Panc1 (cell line): ENCODE results near the gene KLK7. TPM values are rescaled to one million over a fixed set of nuclear protein-coding genes. Genes with fewer than 3 reads are reported as not detected.

Source experiments
- ATAC-seq: fragments of 200-7000 bp; cut with Tn5 transposase; 2 replicates; pipeline ENCODE4 v1.9.1; 2020; ENCODE audit warnings: mild to moderate bottlenecking, moderate library complexity
- BruUV-seq: library from RNA; stranded (reverse); fragments of 400-500 nt; replicated peaks from 2 replicates; lab custom pipeline; 2021; lab: Mats Ljungman, UMichigan
- CTCF ChIA-PET: fragments of 300-600 bp; sonication (Branson Sonifier 250); formaldehyde crosslinking; loops from one replicate; lab custom pipeline; 2022; ENCODE audit warnings: antibody characterized with exemption; lab: Charles Lee
- POLR2A ChIA-PET: fragments of 300-600 bp; sonication (Branson Sonifier 250); formaldehyde crosslinking; loops from one replicate; lab custom pipeline; 2022; ENCODE audit warnings: antibody characterized with exemption; lab: Charles Lee
- DNase-seq: peaks from one replicate; pipeline ENCODE4 v3.0.0-alpha.2; 2010; ENCODE audit warnings: low read depth, low spot score
- H3K27ac ChIP-seq: 2 replicates; pipeline ENCODE4 v1.5.1; 2011; ENCODE audit warnings: mild to moderate bottlenecking, low read length, inconsistent platforms
- H3K27me3 ChIP-seq: fragments of 200-500 bp; sonication (Bioruptor generic); 2 replicates; pipeline ENCODE4 v1.6.0; 2014; ENCODE audit warnings: low read length, inconsistent platforms; ENCODE audit not compliant: control insufficient read depth, insufficient read depth
- H3K36me3 ChIP-seq: fragments of 200-500 bp; sonication (Bioruptor generic); 2 replicates; pipeline ENCODE4 v1.5.1; 2014; ENCODE audit warnings: inconsistent platforms, mild to moderate bottlenecking, low read length, moderate library complexity; ENCODE audit not compliant: control insufficient read depth, insufficient read depth
- H3K4me1 ChIP-seq: 2 replicates; pipeline ENCODE4 v1.5.1; 2011; ENCODE audit warnings: inconsistent platforms, mild to moderate bottlenecking, low read length, moderate library complexity; ENCODE audit not compliant: control insufficient read depth, insufficient read depth
- H3K4me3 ChIP-seq, 2 experiments: 2 replicates each; pipeline ENCODE4 v1.5.1; 2011 to 2012; ENCODE audit warnings: low read depth in 2 of 2, low read length in 2 of 2, mild to moderate bottlenecking in 2 of 2, inconsistent platforms in 1 of 2, moderate library complexity in 1 of 2
- H3K9me3 ChIP-seq: fragments of 200-500 bp; sonication (Bioruptor generic); 2 replicates; pipeline ENCODE4 v1.5.1; 2014; ENCODE audit warnings: low read depth, mild to moderate bottlenecking, inconsistent platforms, low read length, moderate library complexity; ENCODE audit not compliant: control insufficient read depth, insufficient read depth
- POLR2AphosphoS5 ChIP-seq: IDR thresholded peaks from 2 replicates; pipeline ENCODE4 v1.6.1; 2012; ENCODE audit warnings: mild to moderate bottlenecking, low read depth, low read length, moderate library complexity
- SIN3A ChIP-seq: IDR thresholded peaks from 2 replicates; pipeline ENCODE4 v1.6.1; 2012; ENCODE audit warnings: low read depth, mild to moderate bottlenecking, low read length, moderate library complexity, borderline replicate concordance; ENCODE audit not compliant: insufficient read depth
- TCF7L2 ChIP-seq: IDR thresholded peaks from 2 replicates; pipeline ENCODE4 v1.6.1; 2011; ENCODE audit warnings: mild to moderate bottlenecking, low read depth, low read length, inconsistent platforms
- in situ Hi-C: cut with HindIII; loops from 2 replicates; pipeline ENCODE4 v1.10.0; 2016; ENCODE audit warnings: low sequenced_read_pairs, low pct_unique_long_range_greater_than_20kb
- intact Hi-C: fragments of 100-400 bp; cut with micrococcal nuclease; formaldehyde crosslinking; loops from one replicate; pipeline ENCODE4 v1.10.0; 2022; ENCODE audit not compliant: unreplicated experiment
- total RNA-seq: library from RNA; stranded (reverse); gene quantifications from one replicate; pipeline ENCODE4 v1.2.1, GENCODE V29; 2021; ENCODE audit not compliant: unreplicated experiment
- TF ChIP-seq, protein P1 (sequence below), 2 experiments: IDR thresholded peaks; 2 replicates each; pipeline ENCODE4 v1.6.1; 2011 to 2012; ENCODE audit warnings: low read depth in 2 of 2, control low read depth in 1 of 2, low read length in 1 of 2, mild to moderate bottlenecking in 1 of 2, moderate library complexity in 1 of 2; ENCODE audit not compliant: insufficient read depth in 1 of 2
- TF ChIP-seq, protein P2 (sequence below): fragments of 450-650 bp; IDR thresholded peaks from 2 replicates; pipeline ENCODE4 v1.5.1; 2017; ENCODE audit warnings: mild to moderate bottlenecking

The KLK7 gene
- total RNA-seq, 1 experiment from 2014 or later: not detected

DNA sequence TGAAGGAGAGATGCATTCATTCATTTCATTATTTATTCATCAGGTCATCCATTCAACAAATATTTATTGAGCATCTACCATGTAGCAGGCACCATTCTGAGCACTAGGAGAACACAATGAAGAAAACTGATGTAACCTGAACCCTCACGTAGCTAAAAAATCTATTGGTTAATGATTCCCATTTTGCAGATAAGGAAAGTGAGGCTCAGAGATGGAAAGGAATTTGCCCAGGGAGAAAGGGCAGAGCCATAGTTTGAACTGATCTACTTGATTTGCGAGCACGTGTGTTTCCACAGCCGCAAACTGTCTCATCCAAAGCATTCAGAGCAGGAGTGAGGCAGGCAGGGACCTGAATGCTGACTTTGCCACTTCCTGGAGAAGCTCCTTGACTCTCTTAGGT, 15.0 kb upstream of the KLK7 start:
- in situ Hi-C loops: no loop called here
- ChIA-PET CTCF (no interaction called here), POLR2A (no interaction called here)

DNA sequence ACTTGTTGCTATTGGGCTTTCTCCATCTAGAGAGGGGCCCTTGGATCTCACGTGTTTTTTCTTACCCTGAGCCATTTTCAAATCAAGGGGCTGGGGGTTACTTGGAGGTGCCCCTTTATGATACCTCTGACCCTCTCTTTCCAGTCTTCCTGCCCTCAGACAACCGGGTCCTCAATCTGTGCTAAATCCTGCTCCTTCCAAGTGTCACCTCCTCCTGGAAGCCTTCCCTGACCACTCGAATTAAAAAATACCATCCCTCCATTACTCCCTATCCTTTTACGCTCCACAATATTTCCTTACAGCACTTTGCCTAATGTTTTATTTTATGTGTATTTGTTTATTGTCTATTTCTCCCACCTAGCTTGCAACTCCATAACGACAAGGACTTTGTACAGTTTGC, 14.3 kb upstream of the KLK7 start:
- no peak for DNase-seq
- H3K27me3 ChIP-seq: no peaks in the 10 kb centered on the region
- no peaks in the 10 kb centered on the region for H3K36me3 ChIP-seq
- no peaks in the 10 kb centered on the region for H3K9me3 ChIP-seq
- H3K4me1 ChIP-seq: no peaks in the 10 kb centered on the region
- TF ChIP-seq, protein P1, sequence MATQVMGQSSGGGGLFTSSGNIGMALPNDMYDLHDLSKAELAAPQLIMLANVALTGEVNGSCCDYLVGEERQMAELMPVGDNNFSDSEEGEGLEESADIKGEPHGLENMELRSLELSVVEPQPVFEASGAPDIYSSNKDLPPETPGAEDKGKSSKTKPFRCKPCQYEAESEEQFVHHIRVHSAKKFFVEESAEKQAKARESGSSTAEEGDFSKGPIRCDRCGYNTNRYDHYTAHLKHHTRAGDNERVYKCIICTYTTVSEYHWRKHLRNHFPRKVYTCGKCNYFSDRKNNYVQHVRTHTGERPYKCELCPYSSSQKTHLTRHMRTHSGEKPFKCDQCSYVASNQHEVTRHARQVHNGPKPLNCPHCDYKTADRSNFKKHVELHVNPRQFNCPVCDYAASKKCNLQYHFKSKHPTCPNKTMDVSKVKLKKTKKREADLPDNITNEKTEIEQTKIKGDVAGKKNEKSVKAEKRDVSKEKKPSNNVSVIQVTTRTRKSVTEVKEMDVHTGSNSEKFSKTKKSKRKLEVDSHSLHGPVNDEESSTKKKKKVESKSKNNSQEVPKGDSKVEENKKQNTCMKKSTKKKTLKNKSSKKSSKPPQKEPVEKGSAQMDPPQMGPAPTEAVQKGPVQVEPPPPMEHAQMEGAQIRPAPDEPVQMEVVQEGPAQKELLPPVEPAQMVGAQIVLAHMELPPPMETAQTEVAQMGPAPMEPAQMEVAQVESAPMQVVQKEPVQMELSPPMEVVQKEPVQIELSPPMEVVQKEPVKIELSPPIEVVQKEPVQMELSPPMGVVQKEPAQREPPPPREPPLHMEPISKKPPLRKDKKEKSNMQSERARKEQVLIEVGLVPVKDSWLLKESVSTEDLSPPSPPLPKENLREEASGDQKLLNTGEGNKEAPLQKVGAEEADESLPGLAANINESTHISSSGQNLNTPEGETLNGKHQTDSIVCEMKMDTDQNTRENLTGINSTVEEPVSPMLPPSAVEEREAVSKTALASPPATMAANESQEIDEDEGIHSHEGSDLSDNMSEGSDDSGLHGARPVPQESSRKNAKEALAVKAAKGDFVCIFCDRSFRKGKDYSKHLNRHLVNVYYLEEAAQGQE (IDR thresholded peaks at IDR 0.05; ENCODE audit: insufficient read depth in 1 of 2, low read depth in 2 of 2, low read length in 1 of 2): no peak
- TF ChIP-seq, protein P2, sequence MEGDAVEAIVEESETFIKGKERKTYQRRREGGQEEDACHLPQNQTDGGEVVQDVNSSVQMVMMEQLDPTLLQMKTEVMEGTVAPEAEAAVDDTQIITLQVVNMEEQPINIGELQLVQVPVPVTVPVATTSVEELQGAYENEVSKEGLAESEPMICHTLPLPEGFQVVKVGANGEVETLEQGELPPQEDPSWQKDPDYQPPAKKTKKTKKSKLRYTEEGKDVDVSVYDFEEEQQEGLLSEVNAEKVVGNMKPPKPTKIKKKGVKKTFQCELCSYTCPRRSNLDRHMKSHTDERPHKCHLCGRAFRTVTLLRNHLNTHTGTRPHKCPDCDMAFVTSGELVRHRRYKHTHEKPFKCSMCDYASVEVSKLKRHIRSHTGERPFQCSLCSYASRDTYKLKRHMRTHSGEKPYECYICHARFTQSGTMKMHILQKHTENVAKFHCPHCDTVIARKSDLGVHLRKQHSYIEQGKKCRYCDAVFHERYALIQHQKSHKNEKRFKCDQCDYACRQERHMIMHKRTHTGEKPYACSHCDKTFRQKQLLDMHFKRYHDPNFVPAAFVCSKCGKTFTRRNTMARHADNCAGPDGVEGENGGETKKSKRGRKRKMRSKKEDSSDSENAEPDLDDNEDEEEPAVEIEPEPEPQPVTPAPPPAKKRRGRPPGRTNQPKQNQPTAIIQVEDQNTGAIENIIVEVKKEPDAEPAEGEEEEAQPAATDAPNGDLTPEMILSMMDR: no peak
- TF ChIP-seq POLR2AphosphoS5: no peak
- no peak for TF ChIP-seq TCF7L2
- TF ChIP-seq SIN3A: no peak
- in situ Hi-C loops (no loop called here), intact Hi-C loops (no loop called here)
- H3K4me3 ChIP-seq: no peak overlapping the region
- CTCF ChIA-PET: no interaction called here
- BruUV-seq: no TSS peak
- H3K27ac ChIP-seq: no peak overlapping the region
- POLR2A ChIA-PET: no interaction called here
- no peak for ATAC-seq

More for the DNA sequence above, 15.0 kb upstream of the KLK7 start:
- H3K27me3 ChIP-seq: no peaks in the 10 kb centered on the region
- no peak overlapping the region for H3K4me3 ChIP-seq
- H3K36me3 ChIP-seq: no peaks in the 10 kb centered on the region
- DNase-seq (no peak), ATAC-seq (no peak)
- no TSS peak for BruUV-seq
- H3K9me3 ChIP-seq: no peaks in the 10 kb centered on the region
- TF ChIP-seq SIN3A: no peak
- no peak for TF ChIP-seq TCF7L2
- TF ChIP-seq, protein P2: no peak
- TF ChIP-seq POLR2AphosphoS5: no peak
- intact Hi-C loops: no loop called here
- no peak overlapping the region for H3K27ac ChIP-seq
- no peaks in the 10 kb centered on the region for H3K4me1 ChIP-seq
